HAP-1 (cell line): Measurements from ENCODE around the gene SYT17.

Experiments
- DNase-seq, 2 experiments: peaks; one replicate each; pipeline ENCODE4 v3.0.0-alpha.2; 2016 to 2020; ENCODE audit warnings: low spot score in 2 of 2
- H3K27me3 ChIP-seq: fragments of 250-450 bp; sonication (Bioruptor Pico); 2 replicates; pipeline ENCODE4 v1.5.1; 2020; ENCODE audit warnings: low read depth, mild to moderate bottlenecking, moderate library complexity
- H3K36me3 ChIP-seq: fragments of 250-450 bp; sonication (Bioruptor Pico); replicated peaks from 2 replicates; pipeline ENCODE4 v1.5.1; 2020; ENCODE audit warnings: mild to moderate bottlenecking
- H3K4me1 ChIP-seq: fragments of 250-450 bp; sonication (Bioruptor Pico); 2 replicates; pipeline ENCODE4 v1.5.1; 2020; ENCODE audit warnings: mild to moderate bottlenecking
- H3K4me3 ChIP-seq: fragments of 250-450 bp; sonication (Bioruptor Pico); 2 replicates; pipeline ENCODE4 v1.5.1; 2020; ENCODE audit warnings: mild to moderate bottlenecking, moderate library complexity
- H3K9me3 ChIP-seq: fragments of 250-450 bp; sonication (Bioruptor Pico); 2 replicates; pipeline ENCODE4 v1.5.1; 2020; ENCODE audit warnings: mild to moderate bottlenecking, moderate library complexity
- in situ Hi-C: fragments of 300-500 bp; cut with MboI; formaldehyde crosslinking; loops from 3 replicates; pipeline ENCODE4 v1.14.3; 2020; ENCODE audit warnings: low sequenced_read_pairs, inconsistent platforms, mixed read lengths

The SYT17 gene

DNA sequence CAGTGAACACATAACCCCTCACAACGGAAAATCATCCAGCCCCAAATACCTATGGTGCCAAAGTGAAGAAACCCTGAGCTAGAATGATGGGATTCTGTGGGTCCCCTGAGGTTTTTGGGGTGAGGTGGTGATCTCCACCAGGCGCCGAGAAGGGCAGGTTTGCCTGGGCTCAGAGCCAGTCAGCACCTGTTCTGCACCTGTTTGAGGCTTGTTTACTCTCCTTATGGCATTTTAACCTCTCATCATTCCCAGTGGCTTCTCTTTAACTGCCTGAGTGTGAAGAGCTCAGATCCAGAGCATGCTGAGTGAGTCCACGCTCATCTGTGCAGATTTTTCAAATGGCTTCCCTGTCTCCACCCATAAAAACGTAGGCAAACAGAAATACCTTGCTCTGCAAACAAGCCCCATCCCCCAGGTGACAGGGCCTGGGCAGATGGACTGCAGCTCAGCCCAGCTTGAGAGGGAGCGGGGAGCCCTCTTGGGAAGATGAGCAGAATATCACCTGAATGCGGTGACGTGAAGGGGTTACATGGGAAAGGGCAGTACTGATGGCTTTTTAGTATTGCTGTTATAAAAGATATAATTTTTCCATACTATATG is 77.4 kb downstream of the SYT17 start:
- DNase-seq = no peak

DNA sequence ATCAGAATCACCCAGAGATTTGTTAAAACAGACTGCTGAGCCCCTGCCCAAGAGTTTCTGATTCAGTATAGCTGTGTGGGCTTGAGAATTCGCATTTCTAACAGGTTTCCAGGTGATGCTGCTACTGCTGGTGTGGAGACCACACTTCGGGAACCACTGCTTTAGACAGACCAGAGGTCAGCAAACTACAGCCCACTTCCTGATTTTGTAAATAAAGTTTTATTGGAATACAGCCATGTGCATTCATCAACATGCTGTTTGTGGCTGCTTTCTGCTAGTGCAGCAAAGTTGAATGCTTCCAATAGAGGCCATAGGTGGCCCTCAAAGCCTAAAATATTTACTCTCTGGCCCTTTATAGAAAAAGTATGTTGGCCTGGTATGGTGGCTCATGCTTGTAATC is 84.9 kb downstream of the SYT17 start:
- Histone ChIP-seq H3K4me1 (no peaks in the 10 kb centered on the region), H3K27me3 (no peaks in the 10 kb centered on the region), H3K9me3 (no peaks in the 10 kb centered on the region), H3K4me3 (no peak overlapping the region), H3K36me3 (no peaks in the 10 kb centered on the region)
- in situ Hi-C loops = no loop called here
- no peak for DNase-seq

More for the DNA sequence above, 77.4 kb downstream of the SYT17 start:
- H3K4me3 ChIP-seq = no peak overlapping the region
- H3K9me3 ChIP-seq = no peaks in the 10 kb centered on the region
- H3K36me3 ChIP-seq = no peaks in the 10 kb centered on the region
- in situ Hi-C loops = no loop called here
- no peaks in the 10 kb centered on the region for H3K27me3 ChIP-seq
- H3K4me1 ChIP-seq = no peaks in the 10 kb centered on the region

DNA sequence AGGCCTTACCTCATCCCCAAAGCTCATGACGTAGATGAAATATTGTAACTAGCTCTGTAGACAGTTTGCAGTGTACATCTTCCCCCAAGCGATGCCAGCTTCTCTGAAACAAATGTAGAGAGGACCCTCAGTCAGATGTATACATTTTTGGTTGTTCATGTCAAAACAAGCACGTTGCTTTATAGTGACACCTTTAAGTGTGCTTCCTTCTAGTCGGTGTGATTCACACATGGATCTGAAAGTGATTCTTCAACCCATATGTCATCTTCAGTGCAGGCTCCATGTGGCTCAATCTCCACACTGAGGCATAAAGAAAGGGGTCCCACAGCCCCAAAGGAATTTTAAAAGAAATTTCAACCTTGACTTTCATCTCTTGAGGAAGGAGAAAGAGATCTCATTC is 86.6 kb downstream of the SYT17 start:
- no peaks in the 10 kb centered on the region for H3K9me3 ChIP-seq
- H3K4me3 ChIP-seq = no peak overlapping the region
- no peaks in the 10 kb centered on the region; the same call in 1 of the 2 replicates for H3K36me3 ChIP-seq
- in situ Hi-C loops = no loop called here
- H3K27me3 ChIP-seq = peaks cover 4% of the 10 kb centered on the region; the same call in 1 of the 2 replicates
- no peaks in the 10 kb centered on the region for H3K4me1 ChIP-seq
- DNase-seq = no peak

DNA sequence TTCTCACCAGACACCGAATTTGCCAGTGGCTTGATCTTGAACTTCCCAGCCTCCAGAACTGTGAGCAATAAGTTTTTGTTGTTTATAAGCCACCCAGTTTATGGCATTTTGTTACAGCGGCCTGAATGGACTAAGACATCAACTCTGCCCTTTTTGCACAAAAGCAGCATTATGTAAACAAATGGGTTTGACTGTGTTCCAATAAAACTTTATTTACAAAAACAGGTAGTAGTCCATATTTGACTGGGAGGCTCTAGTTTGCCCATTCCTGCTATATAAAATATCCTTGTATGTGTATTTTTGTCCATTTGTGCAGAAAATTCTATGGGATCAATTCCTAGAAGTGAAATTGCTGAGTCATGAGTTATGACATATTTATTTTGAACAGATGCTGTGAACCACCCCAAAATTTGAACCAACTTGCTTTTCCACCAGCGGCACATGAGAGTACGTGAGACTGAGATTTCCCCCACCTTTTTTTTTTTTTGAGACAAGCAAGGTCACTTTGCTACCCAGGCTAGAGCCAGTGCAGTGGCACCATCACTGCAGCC is 96.2 kb downstream of the SYT17 start:
- Histone ChIP-seq H3K36me3 (no peaks in the 10 kb centered on the region; the same call in 1 of the 2 replicates), H3K4me1 (no peaks in the 10 kb centered on the region), H3K9me3 (no peaks in the 10 kb centered on the region; the same call in 1 of the 2 replicates), H3K27me3 (peaks cover 2% of the 10 kb centered on the region; the same call in 1 of the 2 replicates), H3K4me3 (no peak overlapping the region)
- DNase-seq = no peak
- in situ Hi-C loops = no loop called here

DNA sequence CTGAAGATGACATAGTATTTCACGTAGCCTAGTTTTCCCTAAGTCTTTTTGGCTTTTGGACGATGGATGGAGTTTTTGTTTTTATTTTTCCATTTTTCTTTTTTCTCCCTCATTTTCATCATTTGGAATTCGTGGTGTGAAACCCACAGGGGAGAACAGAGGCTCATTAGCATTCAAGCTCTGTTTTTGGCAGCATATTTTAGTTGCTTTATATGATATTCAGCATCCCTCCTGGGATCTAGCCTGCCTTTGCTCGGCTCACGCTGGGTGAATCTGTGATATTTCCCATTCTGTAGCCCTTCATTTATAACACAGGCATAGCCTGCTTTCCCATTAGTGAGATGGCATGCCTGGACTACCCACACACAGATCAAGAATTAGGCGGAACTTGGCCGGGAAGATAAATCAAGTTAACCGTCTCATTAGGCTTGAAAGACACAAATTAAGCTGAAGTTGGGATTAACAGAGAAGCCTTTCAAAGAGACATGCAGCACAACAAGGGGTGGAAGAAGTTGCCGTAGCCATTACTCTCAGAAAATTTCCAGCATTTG is 97.4 kb downstream of the SYT17 start:
- in situ Hi-C loops = no loop called here
- Histone ChIP-seq H3K36me3 (no peaks in the 10 kb centered on the region), H3K4me1 (no peaks in the 10 kb centered on the region), H3K9me3 (no peaks in the 10 kb centered on the region; the same call in 1 of the 2 replicates), H3K27me3 (no peaks in the 10 kb centered on the region), H3K4me3 (no peak overlapping the region)
- no peak for DNase-seq

DNA sequence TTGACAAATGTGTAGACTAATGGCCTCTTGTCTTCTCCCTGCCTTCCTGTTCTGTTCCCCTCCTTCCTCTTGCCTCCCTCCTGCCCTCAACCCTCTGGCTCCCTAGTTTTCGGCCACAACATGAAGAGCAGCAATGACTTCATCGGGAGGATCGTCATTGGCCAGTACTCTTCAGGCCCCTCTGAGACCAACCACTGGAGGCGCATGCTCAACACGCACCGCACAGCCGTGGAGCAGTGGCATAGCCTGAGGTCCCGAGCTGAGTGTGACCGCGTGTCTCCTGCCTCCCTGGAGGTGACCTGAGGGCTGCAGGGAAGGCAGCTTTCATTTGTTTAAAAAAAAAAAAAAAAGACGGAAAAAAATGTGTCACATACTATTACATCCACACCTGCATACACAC is 98.7 kb downstream of the SYT17 start:
- DNase-seq = no peak
- Histone ChIP-seq H3K9me3 (no peaks in the 10 kb centered on the region; the same call in 1 of the 2 replicates), H3K4me1 (no peaks in the 10 kb centered on the region)

DNA sequence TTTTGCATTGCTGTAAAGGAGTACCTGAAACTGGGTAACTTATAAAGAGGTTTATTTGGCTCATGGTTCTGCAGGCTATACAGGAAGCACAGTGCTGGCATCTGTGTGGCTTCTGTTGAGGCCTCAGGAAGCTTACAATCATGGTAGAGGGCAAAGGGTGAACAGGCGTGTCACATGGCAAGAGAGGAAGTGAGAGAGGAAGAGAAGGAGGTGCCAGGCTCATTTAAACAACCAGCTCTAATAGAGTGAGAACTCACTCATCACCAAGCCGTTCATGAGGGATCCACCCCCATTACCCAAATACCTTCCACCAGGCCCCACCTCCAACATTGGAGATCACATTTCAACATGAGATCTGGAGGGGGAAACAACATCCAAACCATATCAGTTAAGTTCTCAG is 101.1 kb downstream of the SYT17 start:
- no peak for DNase-seq
- no peaks in the 10 kb centered on the region; the same call in 1 of the 2 replicates for H3K9me3 ChIP-seq
- H3K4me1 ChIP-seq = no peaks in the 10 kb centered on the region
- in situ Hi-C loops = no loop called here
- no peaks in the 10 kb centered on the region for H3K36me3 ChIP-seq
- H3K27me3 ChIP-seq = no peaks in the 10 kb centered on the region
- no peak overlapping the region for H3K4me3 ChIP-seq

More for the DNA sequence above, 98.7 kb downstream of the SYT17 start:
- H3K36me3 ChIP-seq = no peaks in the 10 kb centered on the region
- H3K27me3 ChIP-seq = no peaks in the 10 kb centered on the region
- no peak overlapping the region for H3K4me3 ChIP-seq
- in situ Hi-C loops = no loop called here

DNA sequence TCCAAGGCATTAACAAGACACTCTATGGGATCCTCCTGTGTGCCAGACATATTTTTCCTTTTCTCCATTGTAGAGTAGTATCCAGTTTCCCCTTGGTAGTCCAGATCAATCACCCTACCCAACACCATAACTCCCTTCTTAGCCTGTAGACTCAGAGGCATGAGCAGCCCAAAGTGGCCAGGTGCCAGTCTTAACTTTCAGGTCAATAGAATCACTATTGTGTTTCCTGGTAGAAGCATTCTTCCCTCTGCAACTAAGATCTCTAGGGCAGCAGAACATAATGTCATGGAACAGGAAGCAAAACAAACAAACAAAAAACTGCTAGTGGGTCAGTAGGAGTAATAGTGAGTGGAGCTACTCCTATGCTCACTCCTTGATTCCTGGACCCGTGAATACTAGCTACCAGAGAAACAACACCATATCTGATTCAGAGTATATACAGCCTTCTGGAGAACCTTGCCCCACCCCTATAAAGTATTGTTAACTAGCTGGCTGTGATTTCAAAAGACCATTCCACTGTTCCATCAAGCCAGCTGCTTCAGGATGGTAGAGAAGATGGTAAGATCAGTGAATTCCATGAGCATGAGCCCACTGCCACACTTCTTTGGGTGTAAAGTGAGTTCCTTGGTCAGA is 106.2 kb downstream of the SYT17 start:
- in situ Hi-C loops = no loop called here
- peaks cover 5% of the 10 kb centered on the region for H3K4me1 ChIP-seq
- H3K4me3 ChIP-seq = no peak overlapping the region
- H3K9me3 ChIP-seq = no peaks in the 10 kb centered on the region
- no peak for DNase-seq
- H3K36me3 ChIP-seq = no peaks in the 10 kb centered on the region
- no peaks in the 10 kb centered on the region for H3K27me3 ChIP-seq

DNA sequence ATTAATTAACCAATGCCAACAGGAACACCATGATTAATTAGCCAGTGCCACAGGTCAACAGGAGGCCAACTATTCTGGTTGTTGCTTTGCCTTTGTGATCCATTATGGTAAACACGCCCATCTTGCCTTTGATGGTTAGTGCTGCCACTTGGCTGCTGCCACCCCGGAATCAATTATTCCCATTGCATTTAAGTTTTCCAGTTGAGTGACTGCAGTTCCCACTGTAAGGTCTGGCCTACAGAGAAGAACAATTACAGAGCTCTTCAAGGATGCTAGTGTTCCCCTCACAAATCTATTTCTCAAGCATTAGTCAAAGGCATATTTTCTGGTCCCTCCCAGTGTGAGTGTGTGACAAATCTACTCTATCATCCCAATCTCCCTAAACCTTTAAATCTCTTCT is 110.4 kb downstream of the SYT17 start:
- in situ Hi-C loops = no loop called here
- H3K9me3 ChIP-seq = no peaks in the 10 kb centered on the region
- no peaks in the 10 kb centered on the region for H3K27me3 ChIP-seq
- DNase-seq = no peak
- H3K36me3 ChIP-seq = no peaks in the 10 kb centered on the region
- peaks cover 5% of the 10 kb centered on the region for H3K4me1 ChIP-seq
- H3K4me3 ChIP-seq = no peak overlapping the region

DNA sequence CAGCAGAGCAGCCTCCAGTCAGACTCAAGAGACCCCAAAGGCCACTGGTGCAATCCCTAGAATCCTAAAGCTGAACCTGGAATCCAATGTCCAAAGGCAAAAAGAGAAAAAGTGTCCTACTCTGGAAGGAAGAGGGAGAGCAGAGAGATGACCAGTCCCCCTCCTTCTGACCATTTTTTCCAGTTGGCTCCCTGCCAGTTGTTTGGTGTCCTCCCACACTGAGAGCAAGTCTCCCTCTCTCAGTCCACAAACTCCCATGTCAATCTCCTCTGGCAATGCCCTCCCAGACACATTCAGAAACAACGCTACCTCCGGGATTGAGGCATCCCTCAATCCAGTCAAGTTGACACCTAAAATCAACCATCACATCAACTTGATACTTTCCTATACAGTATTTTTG is 113.2 kb downstream of the SYT17 start:
- Histone ChIP-seq H3K4me3 (no peak overlapping the region), H3K27me3 (no peaks in the 10 kb centered on the region), H3K9me3 (no peaks in the 10 kb centered on the region), H3K4me1 (peaks cover 5% of the 10 kb centered on the region), H3K36me3 (no peaks in the 10 kb centered on the region)
- DNase-seq = no peak
- in situ Hi-C loops = no loop called here

DNA sequence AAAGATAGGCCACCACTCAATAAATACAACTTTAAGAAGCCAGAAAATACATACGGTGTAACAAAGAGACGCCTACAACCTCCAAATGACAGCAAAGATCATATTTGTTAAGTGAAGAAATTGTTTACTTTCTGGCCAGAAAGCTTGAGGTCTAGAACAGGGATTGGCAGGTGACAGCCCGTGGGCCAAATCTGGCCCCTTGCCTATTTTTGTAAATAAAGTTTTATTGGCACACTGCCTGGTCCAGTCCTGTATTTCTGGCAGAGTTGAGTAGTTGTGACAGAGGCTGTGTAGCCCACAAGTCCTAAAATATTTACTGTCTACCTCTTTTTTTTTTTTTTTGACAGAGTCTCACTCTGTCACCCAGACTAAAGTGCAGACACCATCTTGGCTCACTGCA is 114.1 kb downstream of the SYT17 start:
- H3K36me3 ChIP-seq = no peaks in the 10 kb centered on the region
- in situ Hi-C loops = no loop called here
- H3K4me1 ChIP-seq = peaks cover 5% of the 10 kb centered on the region
- H3K4me3 ChIP-seq = no peak overlapping the region
- H3K9me3 ChIP-seq = no peaks in the 10 kb centered on the region
- no peaks in the 10 kb centered on the region for H3K27me3 ChIP-seq
- no peak for DNase-seq

DNA sequence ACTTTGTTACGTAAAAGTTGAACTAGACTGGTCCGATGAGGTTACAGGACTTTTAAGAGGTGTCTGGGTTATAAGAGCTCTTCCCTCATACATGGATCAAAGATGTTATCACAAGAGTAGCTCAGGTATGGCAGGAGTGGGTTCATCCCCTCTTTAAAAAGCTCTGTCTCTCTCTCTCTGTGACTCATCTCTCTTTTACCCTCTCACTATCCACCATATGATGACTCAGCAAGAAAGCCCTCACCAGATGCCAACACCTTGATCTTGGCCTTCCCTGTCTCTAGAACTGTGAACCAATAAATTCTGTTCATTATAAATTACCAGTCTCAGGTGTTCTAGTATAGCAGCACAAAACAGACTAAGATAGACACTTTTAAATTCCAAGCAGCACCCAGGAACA is 115.6 kb downstream of the SYT17 start:
- in situ Hi-C loops = no loop called here
- Histone ChIP-seq H3K36me3 (no peaks in the 10 kb centered on the region), H3K4me3 (no peak overlapping the region), H3K9me3 (no peaks in the 10 kb centered on the region), H3K27me3 (no peaks in the 10 kb centered on the region), H3K4me1 (peaks cover 8% of the 10 kb centered on the region)
- DNase-seq = no peak

DNA sequence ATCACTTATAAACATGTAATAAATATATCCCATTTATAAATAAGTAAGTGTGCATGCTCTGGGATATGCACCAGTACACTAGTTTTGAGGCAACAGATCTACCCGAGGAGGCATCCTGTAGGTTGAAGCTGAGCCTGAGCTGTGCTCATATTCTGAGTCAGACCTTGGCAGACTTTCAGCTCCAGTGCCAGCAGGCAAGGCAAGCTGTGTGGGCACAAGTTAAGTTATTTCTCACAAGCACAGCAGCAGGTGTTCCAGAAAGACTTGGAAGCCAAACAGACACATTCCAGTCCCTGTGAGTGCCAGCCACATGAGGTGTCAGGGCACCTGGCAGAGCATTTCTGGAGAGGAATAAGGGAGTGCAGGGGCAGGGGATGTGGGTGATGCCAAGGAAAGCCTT is 116.2 kb downstream of the SYT17 start:
- no peaks in the 10 kb centered on the region for H3K9me3 ChIP-seq
- H3K4me3 ChIP-seq = no peak overlapping the region
- peaks cover 9% of the 10 kb centered on the region for H3K4me1 ChIP-seq
- in situ Hi-C loops = no loop called here
- H3K36me3 ChIP-seq = no peaks in the 10 kb centered on the region
- no peaks in the 10 kb centered on the region for H3K27me3 ChIP-seq
- no peak for DNase-seq

DNA sequence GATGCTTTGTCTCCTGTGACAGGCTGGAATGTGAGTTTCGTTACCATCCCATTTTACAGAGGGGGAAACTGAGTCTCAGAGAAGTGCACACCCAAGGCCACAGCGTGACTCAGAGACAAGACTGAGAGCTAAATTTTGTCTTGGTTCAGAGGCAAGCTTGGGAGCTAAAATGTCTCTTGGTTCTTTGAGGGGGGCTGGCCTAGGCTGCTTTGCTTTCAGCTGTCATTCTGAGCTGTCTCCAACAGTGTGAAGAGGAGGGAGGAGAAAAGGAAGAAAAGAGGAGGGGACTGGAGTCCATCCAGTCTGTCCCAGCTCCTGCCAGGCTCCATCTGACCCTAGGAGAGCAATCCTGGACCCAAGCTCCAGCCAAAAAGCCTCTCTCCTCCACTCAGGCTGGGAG is 117.4 kb downstream of the SYT17 start, which contains the start of gene CLEC19A:
CLEC19A (plus strand) TSS at position 301 of the 400 bp plus-strand sequence. CDS start 121 bp downstream, outside the sequence.
- Histone ChIP-seq H3K27me3 (no peaks in the 10 kb centered on the region), H3K9me3 (no peaks in the 10 kb centered on the region), H3K36me3 (no peaks in the 10 kb centered on the region), H3K4me3 (no peak within 1 kb of the TSS), H3K4me1 (peaks cover 14% of the 10 kb centered on the region)
- in situ Hi-C loops = no loop called here
- DNase-seq = no peak
